Neural progenitor cell (in vitro differentiated cells): ENCODE measurements around the gene TOMM6. TPM values are rescaled to one million over a fixed set of nuclear protein-coding genes. Genes with fewer than 3 reads are reported as not detected.

Source experiments
- DNase-seq: peaks from one replicate; pipeline ENCODE4 v3.0.0-alpha.2; 2016; ENCODE audit warnings: low spot score
- H2AFZ ChIP-seq: fragments of 200-600 bp; sonication (generic); replicated peaks from 2 replicates; pipeline ENCODE4 v1.6.1; 2016; ENCODE audit warnings: antibody characterized with exemption
- H3F3A ChIP-seq: fragments of 200-600 bp; sonication (generic); 2 replicates; pipeline ENCODE4 v1.6.1; 2016; ENCODE audit warnings: antibody characterized with exemption, low read depth
- H3K27ac ChIP-seq: fragments of 200-600 bp; sonication (generic); 2 replicates; pipeline ENCODE4 v1.5.1; 2016; ENCODE audit warnings: mild to moderate bottlenecking
- H3K27me3 ChIP-seq: fragments of 200-600 bp; sonication (generic); 2 replicates; pipeline ENCODE4 v1.6.1; 2016; ENCODE audit warnings: mild to moderate bottlenecking, moderate library complexity
- H3K36me3 ChIP-seq: fragments of 200-600 bp; sonication (generic); 2 replicates; pipeline ENCODE4 v1.5.1; 2016
- H3K4me1 ChIP-seq: fragments of 200-600 bp; sonication (generic); 2 replicates; pipeline ENCODE4 v1.6.1; 2016; ENCODE audit warnings: mixed run types
- H3K4me2 ChIP-seq: fragments of 200-600 bp; sonication (generic); 2 replicates; pipeline ENCODE4 v1.6.1; 2016
- H3K4me3 ChIP-seq: fragments of 200-600 bp; sonication (generic); 2 replicates; pipeline ENCODE4 v1.5.1; 2016
- H3K79me2 ChIP-seq: fragments of 200-600 bp; sonication (generic); 2 replicates; pipeline ENCODE4 v1.6.1; 2016; ENCODE audit warnings: low read depth
- H3K9ac ChIP-seq: fragments of 200-600 bp; sonication (generic); 2 replicates; pipeline ENCODE4 v1.6.1; 2016
- H3K9me3 ChIP-seq: fragments of 200-600 bp; sonication (generic); 2 replicates; pipeline ENCODE4 v1.5.1; 2016; ENCODE audit warnings: low read depth
- H4K20me1 ChIP-seq: fragments of 200-600 bp; sonication (generic); 2 replicates; pipeline ENCODE4 v1.6.1; 2016; ENCODE audit warnings: low read depth
- H3K27ac Mint-ChIP-seq: 3 replicates; pipeline ENCODE4 v1.8.0; 2021; ENCODE audit warnings: mixed read lengths
- H3K27me3 Mint-ChIP-seq: 2 replicates; pipeline ENCODE4 v1.8.0; 2022; ENCODE audit warnings: low read depth, mild to moderate bottlenecking, inconsistent platforms, moderate library complexity, mixed read lengths; ENCODE audit not compliant: insufficient read depth
- H3K36me3 Mint-ChIP-seq: 3 replicates; pipeline ENCODE4 v1.8.0; 2021; ENCODE audit warnings: mixed read lengths
- H3K4me1 Mint-ChIP-seq: 3 replicates; pipeline ENCODE4 v1.8.0; 2021; ENCODE audit warnings: mixed read lengths
- H3K4me3 Mint-ChIP-seq: 3 replicates; pipeline ENCODE4 v1.8.0; 2021; ENCODE audit warnings: mild to moderate bottlenecking, moderate library complexity, mixed read lengths
- H3K9me3 Mint-ChIP-seq: 3 replicates; pipeline ENCODE4 v1.8.0; 2020; ENCODE audit warnings: mixed read lengths
- CTCF ChIP-seq: fragments of 200-600 bp; sonication (generic); IDR thresholded peaks from 2 replicates; pipeline ENCODE4 v1.5.1; 2017; ENCODE audit warnings: antibody characterized with exemption, mild to moderate bottlenecking
- EZH2 ChIP-seq: fragments of 200-600 bp; sonication (generic); IDR thresholded peaks from 2 replicates; pipeline ENCODE4 v1.6.1; 2017; ENCODE audit warnings: antibody characterized with exemption, mild to moderate bottlenecking, moderate library complexity
- EZH2phosphoT487 ChIP-seq: fragments of 200-600 bp; sonication (generic); IDR thresholded peaks from 2 replicates; pipeline ENCODE4 v1.6.1; 2017; ENCODE audit warnings: antibody characterized with exemption
- total RNA-seq: library from RNA; depleted of rRNA; stranded (reverse); fragments of >200 nt; gene quantifications from 2 replicates; pipeline ENCODE4 v1.2.3, GENCODE V29; 2015; ENCODE audit warnings: low replicate concordance

The TOMM6 gene
- total RNA-seq, 1 donor from 2014 or later = 182 TPM

GRCh38 chr6:41775293-41775882, 12.1 kb upstream of the TOMM6 start:
- H3K4me2 ChIP-seq = no peak overlapping the region
- Mint-ChIP-seq H3K27ac (no peak overlapping the region), H3K36me3 (peaks cover 12% of the 10 kb centered on the region)

GRCh38 chr6:41777551-41778285, 9.8 kb upstream of the TOMM6 start:
- Histone ChIP-seq H3F3A (peaks cover 4% of the 10 kb centered on the region), H3K36me3 (no peaks in the 10 kb centered on the region), H2AFZ (no peak overlapping the region), H4K20me1 (no peaks in the 10 kb centered on the region), H3K4me2 (no peak overlapping the region), H3K4me3 (no peak overlapping the region), H3K9me3 (no peaks in the 10 kb centered on the region), H3K4me1 (peaks cover 12% of the 10 kb centered on the region), H3K9ac (no peak overlapping the region), H3K27ac (no peak overlapping the region), H3K27me3 (peaks cover 12% of the 10 kb centered on the region), H3K79me2 (no peaks in the 10 kb centered on the region)
- Mint-ChIP-seq H3K4me3 (peak overlapping the region; percentile 91), H3K9me3 (no peaks in the 10 kb centered on the region), H3K27me3 (peaks cover 8% of the 10 kb centered on the region), H3K27ac (no peak overlapping the region), H3K4me1 (peaks cover 11% of the 10 kb centered on the region), H3K36me3 (peaks cover 5% of the 10 kb centered on the region)
- TF ChIP-seq EZH2 (no peak), EZH2phosphoT487 (no peak), CTCF (no peak)
- no peak for DNase-seq

More at GRCh38 chr6:41775293-41775882, 12.1 kb upstream of the TOMM6 start:
- Mint-ChIP-seq H3K4me1 (peaks cover 6% of the 10 kb centered on the region), H3K27me3 (peaks cover 5% of the 10 kb centered on the region), H3K4me3 (no peak overlapping the region), H3K9me3 (no peaks in the 10 kb centered on the region)
- no peak overlapping the region for H3K27ac ChIP-seq
- H3K9ac ChIP-seq = no peak overlapping the region
- no peak overlapping the region for H2AFZ ChIP-seq
- TF ChIP-seq EZH2 = no peak
- no peak for TF ChIP-seq CTCF
- TF ChIP-seq EZH2phosphoT487 = no peak
- H3K27me3 ChIP-seq = no peaks in the 10 kb centered on the region
- no peak for DNase-seq
- H3K4me3 ChIP-seq = no peak overlapping the region
- H3K79me2 ChIP-seq = no peaks in the 10 kb centered on the region
- no peaks in the 10 kb centered on the region for H3K9me3 ChIP-seq
- peaks cover 4% of the 10 kb centered on the region for H3F3A ChIP-seq
- no peaks in the 10 kb centered on the region for H4K20me1 ChIP-seq
- H3K4me1 ChIP-seq = peaks cover 7% of the 10 kb centered on the region
- no peaks in the 10 kb centered on the region for H3K36me3 ChIP-seq

GRCh38 chr6:41778895-41779294, 8.6 kb upstream of the TOMM6 start:
- Histone ChIP-seq H4K20me1 (no peaks in the 10 kb centered on the region), H3K4me2 (peak overlapping the region; percentile 97), H2AFZ (no peak overlapping the region), H3K4me1 (peaks cover 12% of the 10 kb centered on the region), H3F3A (peaks cover 4% of the 10 kb centered on the region), H3K9me3 (no peaks in the 10 kb centered on the region), H3K27ac (no peak overlapping the region), H3K9ac (peak overlapping the region; percentile 57), H3K4me3 (peak overlapping the region; percentile 84), H3K36me3 (no peaks in the 10 kb centered on the region), H3K79me2 (no peaks in the 10 kb centered on the region), H3K27me3 (peaks cover 16% of the 10 kb centered on the region)
- H3K9me3 Mint-ChIP-seq = no peaks in the 10 kb centered on the region
- H3K27me3 Mint-ChIP-seq = peaks cover 8% of the 10 kb centered on the region
- peaks cover 5% of the 10 kb centered on the region for H3K36me3 Mint-ChIP-seq
- peak overlapping the region; percentile 91 for H3K4me3 Mint-ChIP-seq
- no peak overlapping the region for H3K27ac Mint-ChIP-seq
- TF ChIP-seq EZH2phosphoT487 (no peak), EZH2 (no peak), CTCF (no peak)
- peaks cover 11% of the 10 kb centered on the region for H3K4me1 Mint-ChIP-seq
- DNase-seq = no peak
